Gastroesophageal sphincter (tissue), 4 donors: ENCODE measurements around the gene TSHZ3. TPM values are rescaled to one million over a fixed set of nuclear protein-coding genes. Genes with fewer than 3 reads are reported as not detected.

Experiments used
- ATAC-seq: fragments of 150-250 bp; one replicate; pipeline ENCODE4 v1.9.1; 2016; ENCODE audit warnings: mild to moderate bottlenecking, moderate library complexity
- H3K27ac ChIP-seq, 4 donors: fragments of 200-600 bp; sonication (generic) in 3 of 4; 1 replicate in 3 of 4; 2 replicates in 1 of 4; pipeline ENCODE4 v1.5.1; 2016 to 2019
- H3K27me3 ChIP-seq: fragments of 200-600 bp; sonication (generic); one replicate; pipeline ENCODE4 v1.5.1; 2019
- H3K36me3 ChIP-seq, 2 donors: fragments of 200-600 bp; sonication (generic); one replicate each; pipeline ENCODE4 v1.5.1; 2019; ENCODE audit warnings: control low read depth in 1 of 2
- H3K4me1 ChIP-seq, 3 donors: fragments of 200-600 bp; sonication (generic); 1 replicate in 2 of 3; 2 replicates in 1 of 3; pipeline ENCODE4 v1.5.1; 2016 to 2019; ENCODE audit warnings: control low read depth in 2 of 3
- H3K4me3 ChIP-seq, 2 donors: fragments of 200-600 bp; sonication (generic); one replicate each; pipeline ENCODE4 v1.5.1; 2019; ENCODE audit warnings: mild to moderate bottlenecking in 1 of 2, moderate library complexity in 1 of 2
- H3K9me3 ChIP-seq, 3 donors: fragments of 200-600 bp; sonication (generic); one replicate each; pipeline ENCODE4 v1.5.1; 2017 to 2019; ENCODE audit warnings: control low read depth in 2 of 3
- CTCF ChIP-seq, 4 experiments: fragments of 200-600 bp in 2 of 4; fragments of 450-650 bp in 2 of 4; sonication (generic) in 1 of 4; IDR thresholded peaks; one replicate each; pipeline ENCODE4 v1.5.1; 2017 to 2019; ENCODE audit warnings: antibody characterized with exemption in 4 of 4, mild to moderate bottlenecking in 2 of 4, moderate library complexity in 2 of 4
- EP300 ChIP-seq: sonication (generic); formaldehyde crosslinking; IDR thresholded peaks from one replicate; pipeline ENCODE4 v1.6.1; 2017; ENCODE audit warnings: antibody characterized with exemption, mild to moderate bottlenecking
- POLR2A ChIP-seq, 2 donors: fragments of 450-650 bp; IDR thresholded peaks; one replicate each; pipeline ENCODE4 v1.6.1; 2017; ENCODE audit warnings: antibody characterized with exemption in 2 of 2, mild to moderate bottlenecking in 2 of 2, moderate library complexity in 1 of 2
- POLR2AphosphoS5 ChIP-seq: sonication (generic); formaldehyde crosslinking; IDR thresholded peaks from one replicate; pipeline ENCODE4 v1.6.1; 2017; ENCODE audit warnings: antibody characterized with exemption
- WGBS, 2 donors: methylation state at CpG; one replicate each; pipeline ENCODE4 v1.1.5; 2018; ENCODE audit warnings: low coverage in 1 of 2; 5-methylcytosine and 5-hydroxymethylcytosine counted together
- total RNA-seq, 4 donors: library from RNA; depleted of rRNA; stranded (reverse); fragments of >200 nt; gene quantifications; one replicate each; pipeline ENCODE4 v1.1.0, GENCODE V29; 2016

The TSHZ3 gene
- total RNA-seq, 4 donors from 2014 or later, result 15.6 to 40.2 (median 31.1) TPM

GRCh38 chr19:31269425-31270127, 79.7 kb downstream of the TSHZ3 start:
- Histone ChIP-seq H3K9me3 (no peaks in the 10 kb centered on the region), H3K4me3 (no peak overlapping the region), H3K4me1 (peaks cover 0 to 4% (median 0%) of the 10 kb centered on the region in 3 donors), H3K36me3 (peaks cover 0 to 7% of the 10 kb centered on the region in 2 donors), H3K27me3 (no peaks in the 10 kb centered on the region), H3K27ac (no peak overlapping the region)
- TF ChIP-seq EP300, result no peak
- no peak for TF ChIP-seq POLR2A (IDR thresholded peaks at IDR 0.05)
- TF ChIP-seq CTCF (IDR thresholded peaks at IDR 0.05), result no peak
- WGBS, 2 donors, result 73 to 77% methylated on average over 7 to 8 of the region's 10 CpGs
- ATAC-seq, result no peak

GRCh38 chr19:31268751-31269383, 80.4 kb downstream of the TSHZ3 start:
- 96 to 98% methylated on average over 10 to 11 of the region's 15 CpGs for WGBS, 2 donors
- H3K27ac ChIP-seq, result no peak overlapping the region
- H3K9me3 ChIP-seq, result no peaks in the 10 kb centered on the region
- no peak for ATAC-seq
- H3K4me3 ChIP-seq, result no peak overlapping the region
- H3K36me3 ChIP-seq, result peaks cover 0 to 7% of the 10 kb centered on the region in 2 donors
- TF ChIP-seq CTCF (IDR thresholded peaks at IDR 0.05), result no peak
- no peak for TF ChIP-seq POLR2A (IDR thresholded peaks at IDR 0.05)
- TF ChIP-seq POLR2AphosphoS5, result no peak
- TF ChIP-seq EP300, result no peak
- H3K27me3 ChIP-seq, result no peaks in the 10 kb centered on the region
- no peaks in the 10 kb centered on the region for H3K4me1 ChIP-seq

- no peak for ATAC-seq
- Histone ChIP-seq H3K4me3 (no peak overlapping the region), H3K27me3 (no peaks in the 10 kb centered on the region), H3K27ac (no peak overlapping the region), H3K36me3 (no peaks in the 10 kb centered on the region), H3K9me3 (no peaks in the 10 kb centered on the region), H3K4me1 (peaks cover 0 to 19% (median 11%) of the 10 kb centered on the region in 3 donors)
- 90 to 93% methylated on average over 2 to 5 of the region's 7 CpGs for WGBS, 2 donors
- TF ChIP-seq POLR2A (IDR thresholded peaks at IDR 0.05) (no peak), EP300 (no peak), CTCF (IDR thresholded peaks at IDR 0.05) (no peak)
Measured at GRCh38 chr19:31266731-31267130, 82.5 kb downstream of the TSHZ3 start.

GRCh38 chr19:31266196-31266595, 83.0 kb downstream of the TSHZ3 start:
- Histone ChIP-seq H3K27ac (no peak overlapping the region), H3K27me3 (no peaks in the 10 kb centered on the region), H3K9me3 (no peaks in the 10 kb centered on the region), H3K4me3 (no peak overlapping the region), H3K36me3 (no peaks in the 10 kb centered on the region), H3K4me1 (peaks cover 0 to 24% (median 12%) of the 10 kb centered on the region in 3 donors)
- no peak for ATAC-seq
- TF ChIP-seq POLR2AphosphoS5, result no peak
- TF ChIP-seq CTCF (IDR thresholded peaks at IDR 0.05), result no peak
- no peak for TF ChIP-seq EP300
- TF ChIP-seq POLR2A (IDR thresholded peaks at IDR 0.05), result no peak
- WGBS, 2 donors, result 82 to 100% methylated on average over 1 to 4 of the region's 4 CpGs
